Measurements from ENCODE around the gene PPP1CA. TPM values are rescaled to one million over a fixed set of nuclear protein-coding genes. Genes with fewer than 3 reads are reported as not detected.

Gene PPP1CA
- total RNA-seq, 1 experiment from 2014 or later, result 449 TPM

DNA sequence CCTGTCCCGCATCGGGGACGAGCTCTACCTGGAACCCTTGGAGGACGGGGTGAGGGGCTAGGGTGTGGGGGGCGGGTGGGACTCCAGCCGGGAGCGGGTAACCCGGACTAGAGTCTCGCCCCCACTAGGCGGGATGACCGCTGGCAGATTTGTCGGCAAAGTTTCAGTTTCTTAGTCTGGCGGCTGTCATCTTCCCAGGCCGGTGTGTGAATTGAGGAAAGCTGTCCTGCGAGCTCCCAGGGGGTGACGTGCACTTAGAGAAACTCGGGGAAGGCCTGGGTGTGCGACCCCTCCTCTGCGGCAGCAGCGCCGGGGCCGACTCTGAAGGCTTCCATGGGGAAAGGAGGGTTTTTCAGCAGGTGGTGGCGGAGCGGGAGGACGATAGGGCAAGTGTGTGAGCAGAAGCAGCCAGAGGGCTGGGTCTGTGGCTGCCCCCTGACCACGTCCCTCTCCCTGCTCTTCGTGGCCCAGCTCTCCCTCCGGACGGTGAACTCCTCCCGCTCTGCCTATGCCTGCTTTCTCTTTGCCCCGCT lies 9.4 kb downstream of the PPP1CA start:
- H3K9ac ChIP-seq (ENCODE audit: low read length), result peak overlapping the region; percentile 94
- H3K27me3 ChIP-seq (ENCODE audit: low read length), result no peaks in the 10 kb centered on the region
- peak overlapping the region; percentile 98 for H3K4me2 ChIP-seq (ENCODE audit: low read length)
- TSS peak; percentile 55 for BruUV-seq (replicated peaks)
- peak; percentile 8 for ATAC-seq
- H3K36me3 ChIP-seq (ENCODE audit: low read depth, low read length), result no peaks in the 10 kb centered on the region; the same call in 1 of the 2 replicates
- 0 out of 2 replicates have a peak overlapping the region, but pooled peaks have one; percentile 17 for H3K27ac ChIP-seq (ENCODE audit: low read length)
- H3K9me2 ChIP-seq (replicated peaks; ENCODE audit: low read length), result no peaks in the 10 kb centered on the region
- ChIA-PET POLR2A (ENCODE audit: unreplicated experiment) (interaction anchor here (0.6 to 1.1 kb wide), 3 partner anchors 10 to 47 kb away, joined by 3 to 11 read pairs (median 8); partner anchors contain the start of gene PPP1CA), CTCF (interaction anchor here (0.5 to 1.2 kb wide), 6 partner anchors 9 to 60 kb away, joined by 3 to 5 read pairs (median 4); no protein-coding TSS in a partner anchor)
- peak overlapping the region; percentile 90 for H2AFZ ChIP-seq (ENCODE audit: low read length)
- intact Hi-C loops (cut with micrococcal nuclease), result no loop called here
- peaks cover 8% of the 10 kb centered on the region; the same call in 1 of the 2 replicates for H3K4me1 ChIP-seq (ENCODE audit: insufficient read depth, low read length)
- H3K4me3 ChIP-seq (ENCODE audit: low read length), result peak overlapping the region; percentile 81
- H3F3A ChIP-seq (ENCODE audit: low read length, unreplicated experiment), result no peaks in the 10 kb centered on the region
- no peaks in the 10 kb centered on the region for H3K9me3 ChIP-seq (ENCODE audit: low read length)
- TF ChIP-seq EZH2 (IDR thresholded peaks at IDR 0.05; ENCODE audit: low read length, unreplicated experiment), result no peak
- TF ChIP-seq EZH2phosphoT487 (IDR thresholded peaks at IDR 0.05; ENCODE audit: borderline replicate concordance, low read length), result no peak
- TF ChIP-seq, protein P1, sequence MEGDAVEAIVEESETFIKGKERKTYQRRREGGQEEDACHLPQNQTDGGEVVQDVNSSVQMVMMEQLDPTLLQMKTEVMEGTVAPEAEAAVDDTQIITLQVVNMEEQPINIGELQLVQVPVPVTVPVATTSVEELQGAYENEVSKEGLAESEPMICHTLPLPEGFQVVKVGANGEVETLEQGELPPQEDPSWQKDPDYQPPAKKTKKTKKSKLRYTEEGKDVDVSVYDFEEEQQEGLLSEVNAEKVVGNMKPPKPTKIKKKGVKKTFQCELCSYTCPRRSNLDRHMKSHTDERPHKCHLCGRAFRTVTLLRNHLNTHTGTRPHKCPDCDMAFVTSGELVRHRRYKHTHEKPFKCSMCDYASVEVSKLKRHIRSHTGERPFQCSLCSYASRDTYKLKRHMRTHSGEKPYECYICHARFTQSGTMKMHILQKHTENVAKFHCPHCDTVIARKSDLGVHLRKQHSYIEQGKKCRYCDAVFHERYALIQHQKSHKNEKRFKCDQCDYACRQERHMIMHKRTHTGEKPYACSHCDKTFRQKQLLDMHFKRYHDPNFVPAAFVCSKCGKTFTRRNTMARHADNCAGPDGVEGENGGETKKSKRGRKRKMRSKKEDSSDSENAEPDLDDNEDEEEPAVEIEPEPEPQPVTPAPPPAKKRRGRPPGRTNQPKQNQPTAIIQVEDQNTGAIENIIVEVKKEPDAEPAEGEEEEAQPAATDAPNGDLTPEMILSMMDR (conservative IDR thresholded peaks at IDR 0.05; ENCODE audit: low read depth, low read length), result no peak
- DNase-seq, result peak; percentile 15
- no peaks in the 10 kb centered on the region for H4K20me1 ChIP-seq (ENCODE audit: low read length)
- H3K79me2 ChIP-seq (ENCODE audit: low read length), result peaks cover 27% of the 10 kb centered on the region

GRCh38 chr11:67391304-67392182 lies 10.1 kb downstream of the PPP1CA start, which contains the start of gene RAD9A:
Gene RAD9A (plus strand): TSS chr11:67391986. CDS start chr11:67392045, 59 bp downstream.
- Histone ChIP-seq H3K4me3 (ENCODE audit: low read length) (peak within 1 kb of the TSS; percentile 81), H3F3A (ENCODE audit: low read length, unreplicated experiment) (no peaks in the 10 kb centered on the region), H4K20me1 (ENCODE audit: low read length) (no peaks in the 10 kb centered on the region), H3K27ac (ENCODE audit: low read length) (peak within 1 kb of the TSS; percentile 81), H3K79me2 (ENCODE audit: low read length) (peaks cover 27% of the 10 kb centered on the region), H3K9me2 (replicated peaks; ENCODE audit: low read length) (no peaks in the 10 kb centered on the region), H3K9ac (ENCODE audit: low read length) (peak within 1 kb of the TSS; percentile 94), H3K27me3 (ENCODE audit: low read length) (no peaks in the 10 kb centered on the region), H3K9me3 (ENCODE audit: low read length) (no peaks in the 10 kb centered on the region), H3K4me1 (ENCODE audit: insufficient read depth, low read length) (peaks cover 8% of the 10 kb centered on the region; the same call in 1 of the 2 replicates), H3K36me3 (ENCODE audit: low read depth, low read length) (no peaks in the 10 kb centered on the region), H2AFZ (ENCODE audit: low read length) (peak within 1 kb of the TSS; percentile 90), H3K4me2 (ENCODE audit: low read length) (peak within 1 kb of the TSS; percentile 98)
- ChIA-PET CTCF (interaction anchor here (0.5 to 1.2 kb wide), 8 partner anchors 9 to 60 kb away, joined by 3 to 5 read pairs (median 4); partner anchors contain the start of gene PPP1CA), POLR2A (ENCODE audit: unreplicated experiment) (interaction anchor here (0.6 to 1.1 kb wide), 3 partner anchors 10 to 46 kb away, joined by 3 to 11 read pairs (median 8); partner anchors contain the start of gene PPP1CA)
- DNase-seq (peak; percentile 97), ATAC-seq (peak; percentile 66)
- TF ChIP-seq EZH2phosphoT487 (IDR thresholded peaks at IDR 0.05; ENCODE audit: borderline replicate concordance, low read length) (no peak), EZH2 (IDR thresholded peaks at IDR 0.05; ENCODE audit: low read length, unreplicated experiment) (no peak)
- TF ChIP-seq, protein P1 (conservative IDR thresholded peaks at IDR 0.05; ENCODE audit: low read depth, low read length), result no peak
- intact Hi-C loops (cut with micrococcal nuclease), result loop anchor here (2.0 kb wide), 1 partner anchor 115 kb away; no protein-coding TSS in a partner anchor
- TSS peak; percentile 89 for BruUV-seq (replicated peaks)
